ENCODE results near the gene VPS37B.

- TF ChIP-seq, protein P1, sequence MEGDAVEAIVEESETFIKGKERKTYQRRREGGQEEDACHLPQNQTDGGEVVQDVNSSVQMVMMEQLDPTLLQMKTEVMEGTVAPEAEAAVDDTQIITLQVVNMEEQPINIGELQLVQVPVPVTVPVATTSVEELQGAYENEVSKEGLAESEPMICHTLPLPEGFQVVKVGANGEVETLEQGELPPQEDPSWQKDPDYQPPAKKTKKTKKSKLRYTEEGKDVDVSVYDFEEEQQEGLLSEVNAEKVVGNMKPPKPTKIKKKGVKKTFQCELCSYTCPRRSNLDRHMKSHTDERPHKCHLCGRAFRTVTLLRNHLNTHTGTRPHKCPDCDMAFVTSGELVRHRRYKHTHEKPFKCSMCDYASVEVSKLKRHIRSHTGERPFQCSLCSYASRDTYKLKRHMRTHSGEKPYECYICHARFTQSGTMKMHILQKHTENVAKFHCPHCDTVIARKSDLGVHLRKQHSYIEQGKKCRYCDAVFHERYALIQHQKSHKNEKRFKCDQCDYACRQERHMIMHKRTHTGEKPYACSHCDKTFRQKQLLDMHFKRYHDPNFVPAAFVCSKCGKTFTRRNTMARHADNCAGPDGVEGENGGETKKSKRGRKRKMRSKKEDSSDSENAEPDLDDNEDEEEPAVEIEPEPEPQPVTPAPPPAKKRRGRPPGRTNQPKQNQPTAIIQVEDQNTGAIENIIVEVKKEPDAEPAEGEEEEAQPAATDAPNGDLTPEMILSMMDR (conservative IDR thresholded peaks at IDR 0.05 in 1 of 2, IDR thresholded peaks at IDR 0.05 in 1 of 2; ENCODE audit: extremely low read depth in 1 of 2, insufficient read depth in 1 of 2, low read depth in 1 of 2, low read length in 2 of 2), result no peak
- TF ChIP-seq EZH2 (IDR thresholded peaks at IDR 0.05; ENCODE audit: borderline replicate concordance, low read length), result no peak
Observed at GRCh38 chr12:122942637-122943036, 46.7 kb upstream of the VPS37B start.

Data from mammary epithelial cell (primary cell).